ENCODE data around the gene VAMP4. TPM values are rescaled to one million over a fixed set of nuclear protein-coding genes. Genes with fewer than 3 reads are reported as not detected.

VAMP4 gene
- polyA plus RNA-seq, 1 of the 3 experiments (the other 2 are of a cell fraction): 2.5 TPM

DNA sequence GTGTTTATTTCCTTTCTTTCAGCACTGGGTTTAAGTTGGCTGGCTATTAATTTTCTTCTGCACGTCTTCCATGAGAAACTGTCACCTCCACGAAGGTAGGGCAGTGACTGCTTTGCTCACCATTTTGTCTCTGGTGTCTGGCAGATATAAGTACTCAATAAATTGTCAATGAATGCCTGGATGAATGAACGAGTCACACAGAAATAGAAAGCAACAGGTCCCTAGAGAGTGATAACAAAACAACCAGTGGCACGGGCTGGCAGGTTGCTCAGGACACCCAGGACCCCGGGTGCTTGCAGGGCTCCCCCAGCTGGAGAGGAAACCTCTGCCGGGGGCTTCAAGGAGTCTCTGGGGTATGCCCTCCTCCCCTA, 86.1 kb downstream of the VAMP4 start:
- H3K9me2 ChIP-seq: no peaks in the 10 kb centered on the region
- POLR2A ChIA-PET: no interaction called here
- no peaks in the 10 kb centered on the region for H4K20me1 ChIP-seq (ENCODE audit: insufficient read depth)
- 0 out of 2 replicates have a peak overlapping the region, but pooled peaks have one; percentile 46 for H2AFZ ChIP-seq (ENCODE audit: low read depth)
- H3K79me2 ChIP-seq (ENCODE audit: insufficient read depth): no peaks in the 10 kb centered on the region
- no peaks in the 10 kb centered on the region for H3F3A ChIP-seq (replicated peaks; ENCODE audit: insufficient read depth)
- no peak for DNase-seq
- no peak overlapping the region for H3K4me3 ChIP-seq (ENCODE audit: low read depth in 2 of 2, low read length in 1 of 2)
- H3K4me1 ChIP-seq (ENCODE audit: control insufficient read depth in 1 of 2, insufficient read depth in 2 of 2, low read depth in 1 of 2, low read length in 1 of 2): peaks cover 0 to 4% of the 10 kb centered on the region in 2 experiments; a peak in 1 of 4 replicates
- H3K27me3 ChIP-seq (ENCODE audit: insufficient read depth): no peaks in the 10 kb centered on the region
- CTCF ChIA-PET: interaction anchor here (0.6 to 2.9 kb wide), 4 partner anchors 10 to 1978 kb away, joined by 3 to 19 read pairs (median 6); no protein-coding TSS in a partner anchor
- H3K9me3 ChIP-seq: no peaks in the 10 kb centered on the region
- no peaks in the 10 kb centered on the region for H3K36me3 ChIP-seq (replicated peaks in 1 of 2; ENCODE audit: control insufficient read depth in 1 of 2, insufficient read depth in 2 of 2, low read length in 1 of 2)
- WGBS (ENCODE audit: low lambda C conversion rate): 74% methylated on average over 6 of the region's 6 CpGs
- H3K27ac ChIP-seq (ENCODE audit: low read depth in 2 of 2, low read length in 1 of 2): no peak overlapping the region
- TF ChIP-seq, protein P1, sequence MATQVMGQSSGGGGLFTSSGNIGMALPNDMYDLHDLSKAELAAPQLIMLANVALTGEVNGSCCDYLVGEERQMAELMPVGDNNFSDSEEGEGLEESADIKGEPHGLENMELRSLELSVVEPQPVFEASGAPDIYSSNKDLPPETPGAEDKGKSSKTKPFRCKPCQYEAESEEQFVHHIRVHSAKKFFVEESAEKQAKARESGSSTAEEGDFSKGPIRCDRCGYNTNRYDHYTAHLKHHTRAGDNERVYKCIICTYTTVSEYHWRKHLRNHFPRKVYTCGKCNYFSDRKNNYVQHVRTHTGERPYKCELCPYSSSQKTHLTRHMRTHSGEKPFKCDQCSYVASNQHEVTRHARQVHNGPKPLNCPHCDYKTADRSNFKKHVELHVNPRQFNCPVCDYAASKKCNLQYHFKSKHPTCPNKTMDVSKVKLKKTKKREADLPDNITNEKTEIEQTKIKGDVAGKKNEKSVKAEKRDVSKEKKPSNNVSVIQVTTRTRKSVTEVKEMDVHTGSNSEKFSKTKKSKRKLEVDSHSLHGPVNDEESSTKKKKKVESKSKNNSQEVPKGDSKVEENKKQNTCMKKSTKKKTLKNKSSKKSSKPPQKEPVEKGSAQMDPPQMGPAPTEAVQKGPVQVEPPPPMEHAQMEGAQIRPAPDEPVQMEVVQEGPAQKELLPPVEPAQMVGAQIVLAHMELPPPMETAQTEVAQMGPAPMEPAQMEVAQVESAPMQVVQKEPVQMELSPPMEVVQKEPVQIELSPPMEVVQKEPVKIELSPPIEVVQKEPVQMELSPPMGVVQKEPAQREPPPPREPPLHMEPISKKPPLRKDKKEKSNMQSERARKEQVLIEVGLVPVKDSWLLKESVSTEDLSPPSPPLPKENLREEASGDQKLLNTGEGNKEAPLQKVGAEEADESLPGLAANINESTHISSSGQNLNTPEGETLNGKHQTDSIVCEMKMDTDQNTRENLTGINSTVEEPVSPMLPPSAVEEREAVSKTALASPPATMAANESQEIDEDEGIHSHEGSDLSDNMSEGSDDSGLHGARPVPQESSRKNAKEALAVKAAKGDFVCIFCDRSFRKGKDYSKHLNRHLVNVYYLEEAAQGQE (IDR thresholded peaks at IDR 0.05; ENCODE audit: low read depth, low read length): no peak
- TF ChIP-seq, protein P2, sequence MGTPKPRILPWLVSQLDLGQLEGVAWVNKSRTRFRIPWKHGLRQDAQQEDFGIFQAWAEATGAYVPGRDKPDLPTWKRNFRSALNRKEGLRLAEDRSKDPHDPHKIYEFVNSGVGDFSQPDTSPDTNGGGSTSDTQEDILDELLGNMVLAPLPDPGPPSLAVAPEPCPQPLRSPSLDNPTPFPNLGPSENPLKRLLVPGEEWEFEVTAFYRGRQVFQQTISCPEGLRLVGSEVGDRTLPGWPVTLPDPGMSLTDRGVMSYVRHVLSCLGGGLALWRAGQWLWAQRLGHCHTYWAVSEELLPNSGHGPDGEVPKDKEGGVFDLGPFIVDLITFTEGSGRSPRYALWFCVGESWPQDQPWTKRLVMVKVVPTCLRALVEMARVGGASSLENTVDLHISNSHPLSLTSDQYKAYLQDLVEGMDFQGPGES (IDR thresholded peaks at IDR 0.05; ENCODE audit: low read depth, low read length): no peak
- TF ChIP-seq TAF1 (IDR thresholded peaks at IDR 0.05; ENCODE audit: borderline replicate concordance, low read depth, low read length) (no peak), ELF1 (IDR thresholded peaks at IDR 0.05) (no peak), TCF12 (IDR thresholded peaks at IDR 0.05) (no peak), FOSL2 (IDR thresholded peaks at IDR 0.05; ENCODE audit: borderline replicate concordance, low read depth) (no peak), MEF2A (IDR thresholded peaks at IDR 0.05; ENCODE audit: borderline replicate concordance, low read depth) (no peak), CHD2 (IDR thresholded peaks at IDR 0.05; ENCODE audit: low read length, partially characterized antibody) (no peak), POLR2AphosphoS5 (IDR thresholded peaks at IDR 0.05; ENCODE audit: low read depth, low read length) (no peak), RXRA (IDR thresholded peaks at IDR 0.05; ENCODE audit: borderline replicate concordance, low read depth) (no peak), GABPA (IDR thresholded peaks at IDR 0.05; ENCODE audit: low read depth) (no peak), FOXJ3 (CRISPR knock-in tag; IDR thresholded peaks at IDR 0.05) (no peak), JUND (IDR thresholded peaks at IDR 0.05) (no peak), EP300 (IDR thresholded peaks at IDR 0.05; ENCODE audit: borderline replicate concordance in 1 of 2, low read depth in 1 of 2, low read length in 1 of 2) (no peak), NFIC (IDR thresholded peaks at IDR 0.05; ENCODE audit: borderline replicate concordance) (no peak)
- TF ChIP-seq, protein P3, sequence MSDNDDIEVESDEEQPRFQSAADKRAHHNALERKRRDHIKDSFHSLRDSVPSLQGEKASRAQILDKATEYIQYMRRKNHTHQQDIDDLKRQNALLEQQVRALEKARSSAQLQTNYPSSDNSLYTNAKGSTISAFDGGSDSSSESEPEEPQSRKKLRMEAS (IDR thresholded peaks at IDR 0.05; ENCODE audit: low read depth): no peak
- TF ChIP-seq, protein P4, sequence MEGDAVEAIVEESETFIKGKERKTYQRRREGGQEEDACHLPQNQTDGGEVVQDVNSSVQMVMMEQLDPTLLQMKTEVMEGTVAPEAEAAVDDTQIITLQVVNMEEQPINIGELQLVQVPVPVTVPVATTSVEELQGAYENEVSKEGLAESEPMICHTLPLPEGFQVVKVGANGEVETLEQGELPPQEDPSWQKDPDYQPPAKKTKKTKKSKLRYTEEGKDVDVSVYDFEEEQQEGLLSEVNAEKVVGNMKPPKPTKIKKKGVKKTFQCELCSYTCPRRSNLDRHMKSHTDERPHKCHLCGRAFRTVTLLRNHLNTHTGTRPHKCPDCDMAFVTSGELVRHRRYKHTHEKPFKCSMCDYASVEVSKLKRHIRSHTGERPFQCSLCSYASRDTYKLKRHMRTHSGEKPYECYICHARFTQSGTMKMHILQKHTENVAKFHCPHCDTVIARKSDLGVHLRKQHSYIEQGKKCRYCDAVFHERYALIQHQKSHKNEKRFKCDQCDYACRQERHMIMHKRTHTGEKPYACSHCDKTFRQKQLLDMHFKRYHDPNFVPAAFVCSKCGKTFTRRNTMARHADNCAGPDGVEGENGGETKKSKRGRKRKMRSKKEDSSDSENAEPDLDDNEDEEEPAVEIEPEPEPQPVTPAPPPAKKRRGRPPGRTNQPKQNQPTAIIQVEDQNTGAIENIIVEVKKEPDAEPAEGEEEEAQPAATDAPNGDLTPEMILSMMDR (IDR thresholded peaks at IDR 0.05): no peak
- TF ChIP-seq, protein P5, sequence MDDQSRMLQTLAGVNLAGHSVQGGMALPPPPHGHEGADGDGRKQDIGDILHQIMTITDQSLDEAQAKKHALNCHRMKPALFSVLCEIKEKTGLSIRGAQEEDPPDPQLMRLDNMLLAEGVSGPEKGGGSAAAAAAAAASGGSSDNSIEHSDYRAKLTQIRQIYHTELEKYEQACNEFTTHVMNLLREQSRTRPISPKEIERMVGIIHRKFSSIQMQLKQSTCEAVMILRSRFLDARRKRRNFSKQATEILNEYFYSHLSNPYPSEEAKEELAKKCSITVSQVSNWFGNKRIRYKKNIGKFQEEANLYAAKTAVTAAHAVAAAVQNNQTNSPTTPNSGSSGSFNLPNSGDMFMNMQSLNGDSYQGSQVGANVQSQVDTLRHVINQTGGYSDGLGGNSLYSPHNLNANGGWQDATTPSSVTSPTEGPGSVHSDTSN (IDR thresholded peaks at IDR 0.05): no peak
- no peak overlapping the region for H3K4me2 ChIP-seq
- H3K9ac ChIP-seq: no peak overlapping the region
